IgD-negative memory B cell (primary cell): ENCODE measurements around the gene PRR20A. TPM values are rescaled to one million over a fixed set of nuclear protein-coding genes. Genes with fewer than 3 reads are reported as not detected.

Experiments
- polyA plus RNA-seq: library from polyadenylated mRNA; unstranded; fragments of 300-500 nt; fragmentation: Illumina TruSeq; gene quantifications from one replicate; pipeline ENCODE4 v1.2.3, GENCODE V29; 2021

Gene PRR20A
- polyA plus RNA-seq, 1 donor from 2014 or later = not detected

Other genes starting within 250 kb of the PRR20A start
- gene PRR20B, start 6.6 kb downstream of the PRR20A start, polyA plus RNA-seq = not detected
- gene PRR20C, start 13.1 kb downstream of the PRR20A start, polyA plus RNA-seq = not detected
- gene PRR20D, start 19.7 kb downstream of the PRR20A start, polyA plus RNA-seq = not detected
- gene PRR20E, start 26.3 kb downstream of the PRR20A start, polyA plus RNA-seq = not detected